ENCODE results near the gene PCK1.

GRCh38 chr20:57576617-57577550 lies 16.0 kb downstream of the PCK1 start:
- TF ChIP-seq CTCF (IDR thresholded peaks at IDR 0.05) (no peak), ZFX (IDR thresholded peaks at IDR 0.05; ENCODE audit: borderline replicate concordance) (no peak)
